PC-9 (cell line): ENCODE measurements around the gene DNAI2. TPM values are rescaled to one million over a fixed set of nuclear protein-coding genes. Genes with fewer than 3 reads are reported as not detected.

ENCODE experiments used
- BruUV-seq: library from RNA; stranded (reverse); fragments of 400-500 nt; replicated peaks from 2 replicates; lab custom pipeline; 2021; lab: Mats Ljungman, UMichigan
- CTCF ChIA-PET: fragments of 300-600 bp; sonication (Branson Sonifier 250); formaldehyde crosslinking; loops from one replicate; lab custom pipeline; 2022; ENCODE audit warnings: antibody characterized with exemption; lab: Charles Lee
- POLR2A ChIA-PET: fragments of 300-600 bp; sonication (Branson Sonifier 250); formaldehyde crosslinking; loops from one replicate; lab custom pipeline; 2022; ENCODE audit warnings: antibody characterized with exemption; ENCODE audit not compliant: unreplicated experiment; lab: Charles Lee
- DNase-seq, 2 experiments: peaks; one replicate each; pipeline versions ENCODE4 v3.0.0 to v3.0.0-alpha.2; 2015 to 2022; ENCODE audit warnings: mixed read lengths in 1 of 2
- H2AFZ ChIP-seq: fragments of 200-600 bp; sonication (generic); 2 replicates; pipeline ENCODE4 v1.8.1; 2017; ENCODE audit warnings: antibody characterized with exemption
- H3F3A ChIP-seq: fragments of 200-600 bp; sonication (generic); 2 replicates; pipeline ENCODE4 v1.8.1; 2017; ENCODE audit warnings: antibody characterized with exemption, mild to moderate bottlenecking, low read depth; ENCODE audit not compliant: insufficient read depth
- H3K27ac ChIP-seq: fragments of 200-600 bp; sonication (generic); 2 replicates; pipeline ENCODE4 v1.6.1; 2016; ENCODE audit warnings: mixed run types
- H3K27me3 ChIP-seq: fragments of 200-600 bp; sonication (generic); 2 replicates; pipeline ENCODE4 v1.6.1; 2016; ENCODE audit warnings: low read depth, mixed run types; ENCODE audit not compliant: insufficient read depth
- H3K36me3 ChIP-seq: fragments of 200-600 bp; sonication (generic); 2 replicates; pipeline ENCODE4 v1.6.1; 2016; ENCODE audit warnings: low read depth, mixed run types
- H3K4me1 ChIP-seq: fragments of 200-600 bp; sonication (generic); replicated peaks from 2 replicates; pipeline ENCODE4 v1.6.1; 2016; ENCODE audit warnings: mixed run types; ENCODE audit not compliant: insufficient read depth
- H3K4me2 ChIP-seq: fragments of 200-600 bp; sonication (generic); 2 replicates; pipeline ENCODE4 v1.6.1; 2017; ENCODE audit warnings: mixed run types
- H3K4me3 ChIP-seq: fragments of 200-600 bp; sonication (generic); 2 replicates; pipeline ENCODE4 v1.6.1; 2016; ENCODE audit warnings: mixed run types
- H3K79me2 ChIP-seq: fragments of 200-600 bp; sonication (generic); 2 replicates; pipeline ENCODE4 v1.6.1; 2017; ENCODE audit warnings: low read depth, mixed run types
- H3K9me2 ChIP-seq: fragments of 200-600 bp; sonication (generic); 2 replicates; pipeline ENCODE4 v1.8.1; 2017; ENCODE audit warnings: mild to moderate bottlenecking; ENCODE audit not compliant: insufficient read depth
- H3K9me3 ChIP-seq: fragments of 200-600 bp; sonication (generic); 2 replicates; pipeline ENCODE4 v1.8.1; 2016; ENCODE audit warnings: low read depth; ENCODE audit not compliant: insufficient read depth
- H4K20me1 ChIP-seq: fragments of 200-600 bp; sonication (generic); 2 replicates; pipeline ENCODE4 v1.8.1; 2017; ENCODE audit not compliant: insufficient read depth
- EZH2 ChIP-seq: fragments of 200-600 bp; sonication (generic); IDR thresholded peaks from 2 replicates; pipeline ENCODE4 v1.8.0; 2017; ENCODE audit warnings: antibody characterized with exemption, low read depth
- intact Hi-C: fragments of 100-400 bp; cut with micrococcal nuclease; formaldehyde crosslinking; loops from one replicate; pipeline ENCODE4 v1.10.0; 2022; ENCODE audit not compliant: unreplicated experiment
- total RNA-seq: library from RNA; stranded (reverse); gene quantifications from 2 replicates; pipeline ENCODE4 v1.2.3, GENCODE V29; 2021
- TF ChIP-seq, protein P1 (sequence below): fragments of 200-600 bp; sonication (generic); conservative IDR thresholded peaks from 2 replicates; pipeline ENCODE4 v1.6.1; 2017; ENCODE audit warnings: mixed run types, antibody characterized with exemption, mild to moderate bottlenecking, moderate library complexity

Gene DNAI2
- total RNA-seq, 1 experiment from 2014 or later = not detected

DNA sequence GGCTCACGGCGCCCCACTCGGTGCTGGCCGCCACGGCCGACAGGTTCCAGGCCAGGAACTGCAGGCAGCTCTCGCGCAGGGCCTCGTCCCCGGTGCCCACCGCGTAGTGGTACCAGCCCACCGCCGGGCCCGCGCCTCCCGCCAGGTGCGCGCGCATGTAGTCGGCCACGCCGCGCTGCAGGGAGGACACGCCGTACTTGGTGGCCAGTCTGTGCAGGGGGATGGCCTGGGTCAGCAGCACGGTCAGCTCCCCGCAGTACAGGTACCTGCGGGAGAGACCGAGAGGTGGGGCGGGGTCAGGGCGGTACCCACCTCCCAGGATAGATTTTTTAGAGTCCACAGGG lies 83.4 kb downstream of the DNAI2 start:
- Histone ChIP-seq H3K4me1 (no peaks in the 10 kb centered on the region), H3F3A (no peaks in the 10 kb centered on the region), H3K79me2 (no peaks in the 10 kb centered on the region), H3K9me2 (no peaks in the 10 kb centered on the region), H3K9me3 (no peaks in the 10 kb centered on the region), H3K27ac (no peak overlapping the region), H3K4me3 (no peak overlapping the region), H3K4me2 (no peak overlapping the region), H3K27me3 (peaks cover 78% of the 10 kb centered on the region), H3K36me3 (no peaks in the 10 kb centered on the region), H4K20me1 (no peaks in the 10 kb centered on the region), H2AFZ (no peak overlapping the region)
- intact Hi-C loops = no loop called here
- ChIA-PET CTCF (interaction anchor here (0.6 kb wide), 1 partner anchor 151 kb away, joined by 11 read pairs; no protein-coding TSS in a partner anchor), POLR2A (no interaction called here)
- BruUV-seq = no TSS peak
- DNase-seq = no peak
- TF ChIP-seq EZH2 = no peak
- TF ChIP-seq, protein P1, sequence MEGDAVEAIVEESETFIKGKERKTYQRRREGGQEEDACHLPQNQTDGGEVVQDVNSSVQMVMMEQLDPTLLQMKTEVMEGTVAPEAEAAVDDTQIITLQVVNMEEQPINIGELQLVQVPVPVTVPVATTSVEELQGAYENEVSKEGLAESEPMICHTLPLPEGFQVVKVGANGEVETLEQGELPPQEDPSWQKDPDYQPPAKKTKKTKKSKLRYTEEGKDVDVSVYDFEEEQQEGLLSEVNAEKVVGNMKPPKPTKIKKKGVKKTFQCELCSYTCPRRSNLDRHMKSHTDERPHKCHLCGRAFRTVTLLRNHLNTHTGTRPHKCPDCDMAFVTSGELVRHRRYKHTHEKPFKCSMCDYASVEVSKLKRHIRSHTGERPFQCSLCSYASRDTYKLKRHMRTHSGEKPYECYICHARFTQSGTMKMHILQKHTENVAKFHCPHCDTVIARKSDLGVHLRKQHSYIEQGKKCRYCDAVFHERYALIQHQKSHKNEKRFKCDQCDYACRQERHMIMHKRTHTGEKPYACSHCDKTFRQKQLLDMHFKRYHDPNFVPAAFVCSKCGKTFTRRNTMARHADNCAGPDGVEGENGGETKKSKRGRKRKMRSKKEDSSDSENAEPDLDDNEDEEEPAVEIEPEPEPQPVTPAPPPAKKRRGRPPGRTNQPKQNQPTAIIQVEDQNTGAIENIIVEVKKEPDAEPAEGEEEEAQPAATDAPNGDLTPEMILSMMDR = no peak

DNA sequence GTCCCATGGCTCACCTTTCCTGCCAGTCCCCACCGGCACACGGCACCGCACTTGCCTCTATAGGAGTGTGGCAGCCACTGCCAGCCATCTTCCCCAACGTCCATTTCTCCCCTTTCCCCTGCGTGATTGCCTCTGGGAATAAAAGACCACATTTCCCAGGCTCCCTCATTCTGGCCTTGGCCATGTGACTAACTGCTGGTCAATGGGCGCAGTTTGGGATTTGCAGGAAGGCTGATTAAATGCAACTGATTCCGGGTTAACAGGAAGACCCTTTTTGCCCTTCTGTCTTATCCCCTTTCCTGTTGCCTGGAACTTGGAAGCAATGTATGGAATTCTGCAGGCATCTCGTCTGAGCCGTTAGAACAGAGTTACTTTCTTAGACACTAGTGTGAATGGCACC lies 84.7 kb downstream of the DNAI2 start:
- POLR2A ChIA-PET = no interaction called here
- H3K4me1 ChIP-seq = no peaks in the 10 kb centered on the region
- no TSS peak for BruUV-seq
- no peak overlapping the region for H3K4me2 ChIP-seq
- no peaks in the 10 kb centered on the region for H3K36me3 ChIP-seq
- H3K4me3 ChIP-seq = no peak overlapping the region
- H3K9me2 ChIP-seq = no peaks in the 10 kb centered on the region
- no peak for DNase-seq
- no peaks in the 10 kb centered on the region for H3K79me2 ChIP-seq
- TF ChIP-seq, protein P1 = no peak
- TF ChIP-seq EZH2 = no peak
- H3K27ac ChIP-seq = no peak overlapping the region
- no peaks in the 10 kb centered on the region for H3K9me3 ChIP-seq
- peaks cover 78% of the 10 kb centered on the region for H3K27me3 ChIP-seq
- CTCF ChIA-PET = no interaction called here
- no peak overlapping the region for H2AFZ ChIP-seq
- H3F3A ChIP-seq = no peaks in the 10 kb centered on the region
- intact Hi-C loops = no loop called here
- H4K20me1 ChIP-seq = no peaks in the 10 kb centered on the region

DNA sequence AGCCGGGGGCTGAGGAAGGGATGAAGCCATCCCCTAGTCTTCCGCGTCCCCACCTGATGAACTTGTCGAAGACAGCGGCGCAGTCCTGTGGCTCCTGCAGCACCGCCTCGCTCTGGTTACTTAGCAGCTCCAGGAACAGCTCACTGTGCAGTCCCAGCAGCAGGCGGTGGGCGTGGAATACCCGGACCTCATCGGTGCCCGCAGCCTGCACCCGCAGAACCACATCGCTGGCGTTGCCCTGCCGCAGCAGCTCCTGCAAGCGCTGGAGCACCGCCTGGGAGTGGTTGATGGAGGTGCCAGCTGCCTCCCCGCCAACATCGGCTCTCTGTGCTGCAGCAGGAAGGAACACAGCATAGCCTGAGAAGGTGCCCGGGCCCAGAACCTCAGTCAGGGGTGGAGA lies 85.9 kb downstream of the DNAI2 start:
- BruUV-seq = no TSS peak
- no peaks in the 10 kb centered on the region for H3K4me1 ChIP-seq
- H3K27me3 ChIP-seq = peaks cover 74% of the 10 kb centered on the region
- no peaks in the 10 kb centered on the region for H3F3A ChIP-seq
- no peak overlapping the region for H3K27ac ChIP-seq
- TF ChIP-seq EZH2 = no peak
- TF ChIP-seq, protein P1 = no peak
- no peaks in the 10 kb centered on the region for H4K20me1 ChIP-seq
- no peaks in the 10 kb centered on the region for H3K9me3 ChIP-seq
- H3K4me2 ChIP-seq = no peak overlapping the region
- POLR2A ChIA-PET = interaction anchor here (0.6 kb wide), 1 partner anchor 143 kb away, joined by 3 read pairs; no protein-coding TSS in a partner anchor
- H2AFZ ChIP-seq = no peak overlapping the region
- intact Hi-C loops = loop anchor here (5.0 kb wide), 1 partner anchor 58 kb away; no protein-coding TSS in a partner anchor
- no peaks in the 10 kb centered on the region for H3K79me2 ChIP-seq
- no peaks in the 10 kb centered on the region for H3K36me3 ChIP-seq
- DNase-seq = no peak
- H3K9me2 ChIP-seq = no peaks in the 10 kb centered on the region
- no peak overlapping the region for H3K4me3 ChIP-seq
- CTCF ChIA-PET = interaction anchor here (0.7 kb wide), 1 partner anchor 121 kb away, joined by 3 read pairs; no protein-coding TSS in a partner anchor
